ENCODE results near the gene TTLL12. TPM values are rescaled to one million over a fixed set of nuclear protein-coding genes. Genes with fewer than 3 reads are reported as not detected.

Gene TTLL12
- total and polyA plus RNA-seq, 2 experiments from 2014 or later, result 46.7 to 147 TPM

GRCh38 chr22:43198126-43198525, 11.2 kb upstream of the TTLL12 start:
- Histone ChIP-seq H2AFZ (no peak overlapping the region), H3K36me3 (ENCODE audit: insufficient read depth) (no peaks in the 10 kb centered on the region), H3K4me3 (no peak overlapping the region), H3K79me2 (replicated peaks; ENCODE audit: insufficient read depth) (no peaks in the 10 kb centered on the region), H3F3A (replicated peaks; ENCODE audit: low read depth) (0 out of 2 replicates have a peak, but pooled peaks cover 4% of the 10 kb centered on the region), H3K4me1 (ENCODE audit: insufficient read depth) (no peaks in the 10 kb centered on the region; the same call in 1 of the 2 replicates), H3K9me2 (ENCODE audit: insufficient read depth) (no peaks in the 10 kb centered on the region), H4K20me1 (replicated peaks; ENCODE audit: insufficient read depth) (no peaks in the 10 kb centered on the region), H3K4me2 (no peak overlapping the region), H3K27ac (ENCODE audit: low read depth) (no peak overlapping the region), H3K27me3 (ENCODE audit: insufficient read depth) (no peaks in the 10 kb centered on the region)
- DNase-seq (ENCODE audit: low spot score), result no peak
- TF ChIP-seq ETS1 (IDR thresholded peaks at IDR 0.05) (no peak), EZH2phosphoT487 (IDR thresholded peaks at IDR 0.05; ENCODE audit: unreplicated experiment) (no peak), CREB1 (CRISPR knock-in tag; IDR thresholded peaks at IDR 0.05; ENCODE audit: low read depth) (no peak), NANOG (IDR thresholded peaks at IDR 0.05; ENCODE audit: borderline replicate concordance) (no peak), JUNB (IDR thresholded peaks at IDR 0.05; ENCODE audit: unreplicated experiment) (no peak), POLR2AphosphoS5 (IDR thresholded peaks at IDR 0.05; ENCODE audit: low read depth) (no peak), STAT1 (IDR thresholded peaks at IDR 0.05; ENCODE audit: unreplicated experiment) (no peak), CTCF (conservative IDR thresholded peaks at IDR 0.05; ENCODE audit: low read depth in 2 of 2) (no peak), ZNF114 (CRISPR knock-in tag; IDR thresholded peaks at IDR 0.05) (no peak), REST (IDR thresholded peaks at IDR 0.05; ENCODE audit: unreplicated experiment) (no peak)
- Mint-ChIP-seq H3K27ac (no peak overlapping the region), H3K9me3 (no peaks in the 10 kb centered on the region; the same call in 2 of the 3 replicates), H3K4me1 (peaks cover 7% of the 10 kb centered on the region), H3K27me3 (ENCODE audit: insufficient read depth, low read depth, poor library complexity) (peaks cover 14% of the 10 kb centered on the region), H3K36me3 (ENCODE audit: low read depth) (no peaks in the 10 kb centered on the region), H3K4me3 (no peak overlapping the region)
- ATAC-seq, result no peak

All from GM23338 (cell line).